HepG2 (cell line): Measurements from ENCODE around the gene FRMD8. TPM values are rescaled to one million over a fixed set of nuclear protein-coding genes. Genes with fewer than 3 reads are reported as not detected.

Experiments used
- ATF7 ChIP-seq, 2 experiments: fragments of 450-650 bp in 1 of 2; sonication (generic) in 1 of 2; formaldehyde crosslinking in 1 of 2; IDR thresholded peaks; 2 replicates each; pipeline versions ENCODE4 v1.4.0 to v1.6.1; 2016 to 2020; ENCODE audit warnings: antibody characterized with exemption in 1 of 2, mild to moderate bottlenecking in 1 of 2, missing genetic modification reagents in 1 of 2
- HNF1A ChIP-seq, 2 experiments: sonication (generic) in 1 of 2; formaldehyde crosslinking in 1 of 2; IDR thresholded peaks; 2 replicates each; pipeline versions ENCODE4 v1.4.0 to v1.6.1; 2016 to 2020; ENCODE audit warnings: borderline replicate concordance in 1 of 2, low read depth in 1 of 2, mild to moderate bottlenecking in 1 of 2, missing genetic modification reagents in 1 of 2
- HNF4G ChIP-seq, 2 experiments: sonication (generic) in 1 of 2; formaldehyde crosslinking in 1 of 2; IDR thresholded peaks; 2 replicates each; pipeline versions ENCODE4 v1.4.0 to v1.6.1; 2011 to 2020; ENCODE audit warnings: borderline replicate concordance in 2 of 2, low read depth in 2 of 2, mild to moderate bottlenecking in 2 of 2, low read length in 1 of 2, missing genetic modification reagents in 1 of 2, moderate library complexity in 1 of 2
- JARID2 ChIP-seq: sonication (generic); formaldehyde crosslinking; IDR thresholded peaks from 2 replicates; pipeline ENCODE4 v1.8.1; 2023; ENCODE audit warnings: missing genetic modification reagents, inconsistent platforms; ENCODE audit not compliant: insufficient replicate concordance
- KLF13 ChIP-seq: sonication (generic); formaldehyde crosslinking; IDR thresholded peaks from 2 replicates; pipeline ENCODE4 v1.4.0; 2020; ENCODE audit warnings: mild to moderate bottlenecking, missing genetic modification reagents
- LCORL ChIP-seq, 2 experiments: fragments of 450-650 bp in 1 of 2; sonication (generic) in 1 of 2; formaldehyde crosslinking in 1 of 2; IDR thresholded peaks; 2 replicates each; pipeline versions ENCODE4 v1.5.0 to v1.6.1; 2017 to 2020; ENCODE audit warnings: antibody characterized with exemption in 1 of 2, missing genetic modification reagents in 1 of 2
- MAX ChIP-seq: IDR thresholded peaks from 2 replicates; pipeline ENCODE4 v1.6.1; 2012; ENCODE audit warnings: inconsistent platforms
- MAZ ChIP-seq, 2 experiments: sonication (generic) in 1 of 2; formaldehyde crosslinking in 1 of 2; IDR thresholded peaks; 2 replicates each; pipeline versions ENCODE4 v1.5.0 to v1.6.1; 2012 to 2020; ENCODE audit warnings: low read depth in 2 of 2, mild to moderate bottlenecking in 2 of 2, borderline replicate concordance in 1 of 2, improper control_type of control experiment in 1 of 2, low read length in 1 of 2, missing genetic modification reagents in 1 of 2, moderate library complexity in 1 of 2
- MED13 ChIP-seq: sonication (generic); formaldehyde crosslinking; IDR thresholded peaks from 2 replicates; pipeline ENCODE4 v1.5.0; 2020; ENCODE audit warnings: missing genetic modification reagents
- THAP7 ChIP-seq: sonication (generic); formaldehyde crosslinking; IDR thresholded peaks from 2 replicates; pipeline ENCODE4 v1.8.1; 2023; ENCODE audit warnings: mild to moderate bottlenecking, missing genetic modification reagents
- ZFP41 ChIP-seq: sonication (generic); formaldehyde crosslinking; IDR thresholded peaks from 2 replicates; pipeline ENCODE4 v1.4.0; 2020; ENCODE audit warnings: mild to moderate bottlenecking, missing genetic modification reagents, borderline replicate concordance
- ZNF337 ChIP-seq: sonication (generic); formaldehyde crosslinking; IDR thresholded peaks from 2 replicates; pipeline ENCODE4 v1.5.1; 2020; ENCODE audit warnings: missing genetic modification reagents, low read depth, mild to moderate bottlenecking, borderline replicate concordance
- ZNF512 ChIP-seq: sonication (generic); formaldehyde crosslinking; IDR thresholded peaks from 2 replicates; pipeline ENCODE4 v1.4.0; 2020; ENCODE audit warnings: mild to moderate bottlenecking, missing genetic modification reagents
- ZNF777 ChIP-seq: sonication (generic); formaldehyde crosslinking; IDR thresholded peaks from 2 replicates; pipeline ENCODE4 v1.4.0; 2020; ENCODE audit warnings: missing genetic modification reagents
- ZSCAN22 ChIP-seq: sonication (generic); formaldehyde crosslinking; IDR thresholded peaks from 2 replicates; pipeline ENCODE4 v1.4.0; 2020; ENCODE audit warnings: mild to moderate bottlenecking, missing genetic modification reagents
- ZSCAN31 ChIP-seq: sonication (generic); formaldehyde crosslinking; IDR thresholded peaks from 2 replicates; pipeline ENCODE4 v1.5.0; 2020; ENCODE audit warnings: low read depth, mild to moderate bottlenecking, missing genetic modification reagents
- ZSCAN9 ChIP-seq: IDR thresholded peaks from 2 replicates; pipeline ENCODE4 v1.6.1; 2016; ENCODE audit warnings: borderline replicate concordance
- polyA plus RNA-seq, 8 experiments: library from polyadenylated mRNA; depleted of rRNA in 3 of 8; stranded (reverse) in 7 of 8; unstranded in 1 of 8; fragments of >200 nt; fragmentation: Illumina TruSeq in 4 of 8; extraction: Trizol in 4 of 8; gene quantifications; 2 replicates each; pipeline versions ENCODE4 v1.2.1 to v1.2.3, GENCODE V29; 2011 to 2016; ENCODE audit warnings: low read depth in 4 of 8, missing spikeins in 1 of 8, mixed read lengths in 1 of 8; ENCODE audit not compliant: insufficient read depth in 1 of 8
- total RNA-seq, 5 experiments: library from RNA; depleted of rRNA; stranded (reverse); fragments of >200 nt; fragmentation: Illumina TruSeq; extraction: Trizol; gene quantifications; 2 replicates each; pipeline ENCODE4 v1.2.3, GENCODE V29; 2016; ENCODE audit warnings: low read depth in 1 of 5

The FRMD8 gene
- total and polyA plus RNA-seq, 2 of the 13 experiments (the other 11 are each of a cell fraction or from before 2014, with no cell fraction given) = 5.8 to 20.6 TPM

- TF ChIP-seq ZSCAN22 (CRISPR knock-in tag) = no peak; the same call in 1 of the 2 replicates
- TF ChIP-seq HNF4G (IDR thresholded peaks at IDR 0.05; ENCODE audit: borderline replicate concordance, low read depth, low read length) = peak; percentile 50; the same call in 1 of the 2 replicates
- TF ChIP-seq HNF4G (CRISPR knock-in tag; IDR thresholded peaks at IDR 0.05; ENCODE audit: borderline replicate concordance, low read depth) = peak; percentile 31; the same call in 1 of the 2 replicates
- 0 out of 2 replicates have a peak, but pooled peaks have one; percentile 27 for TF ChIP-seq ZSCAN9
- no peak for TF ChIP-seq KLF13 (CRISPR knock-in tag)
- peak; percentile 83 for TF ChIP-seq MAZ (IDR thresholded peaks at IDR 0.05; ENCODE audit: borderline replicate concordance, low read depth, low read length)
- peak; percentile 91 for TF ChIP-seq MAZ (CRISPR knock-in tag; IDR thresholded peaks at IDR 0.05; ENCODE audit: low read depth)
- no peak for TF ChIP-seq ZNF512
- no peak for TF ChIP-seq MAX
- no peak for TF ChIP-seq ZFP41 (CRISPR knock-in tag)
- no peak; the same call in 1 of the 2 replicates for TF ChIP-seq ATF7 (IDR thresholded peaks at IDR 0.05)
- TF ChIP-seq ATF7 (CRISPR knock-in tag; IDR thresholded peaks at IDR 0.05) = no peak; the same call in 1 of the 2 replicates
- no peak for TF ChIP-seq ZNF337
- TF ChIP-seq JARID2 (CRISPR knock-in tag) = no peak
- peak; percentile 80 for TF ChIP-seq ZSCAN31 (CRISPR knock-in tag)
- peak; percentile 79; the same call in 1 of the 2 replicates for TF ChIP-seq MED13 (CRISPR knock-in tag)
- peak; percentile 54; the same call in 1 of the 2 replicates for TF ChIP-seq HNF1A (IDR thresholded peaks at IDR 0.05; ENCODE audit: low read depth)
- TF ChIP-seq HNF1A (CRISPR knock-in tag; IDR thresholded peaks at IDR 0.05; ENCODE audit: borderline replicate concordance) = peak; percentile 89
- TF ChIP-seq LCORL (IDR thresholded peaks at IDR 0.05) = peak; percentile 59; the same call in 1 of the 2 replicates
- peak; percentile 92 for TF ChIP-seq LCORL (CRISPR knock-in tag; IDR thresholded peaks at IDR 0.05)
- TF ChIP-seq THAP7 (CRISPR knock-in tag) = peak; percentile 18; the same call in 1 of the 2 replicates
- 0 out of 2 replicates have a peak, but pooled peaks have one; percentile 24 for TF ChIP-seq ZNF777 (CRISPR knock-in tag)
These were observed 32.4 kb downstream of the FRMD8 start (continued) for GRCh38 chr11:65418681-65419459.
